Lung (tissue), 12 donors: ENCODE data around the gene SLC35F1. TPM values are rescaled to one million over a fixed set of nuclear protein-coding genes. Genes with fewer than 3 reads are reported as not detected.

Source experiments
- ATAC-seq: fragments of 200-7000 bp; cut with Tn5 transposase; one replicate; pipeline ENCODE4 v1.9.1; 2020; ENCODE audit warnings: moderate number of reproducible peaks; ENCODE audit not compliant: insufficient read depth, low FRiP score
- DNase-seq, 3 donors: peaks; one replicate each; pipeline ENCODE4 v3.0.0-alpha.2; 2013 to 2017
- H3K27ac ChIP-seq, 2 donors: one replicate each; pipeline ENCODE4 v1.5.1; 2013; ENCODE audit warnings: mild to moderate bottlenecking in 2 of 2, moderate library complexity in 2 of 2, control low read depth in 1 of 2, inconsistent platforms in 1 of 2, low read depth in 1 of 2, low read length in 1 of 2
- H3K27me3 ChIP-seq, 3 donors: one replicate each; pipeline ENCODE4 v1.5.1; 2013; ENCODE audit warnings: low read length in 2 of 3; ENCODE audit not compliant: control insufficient read depth in 3 of 3, insufficient read depth in 3 of 3
- H3K36me3 ChIP-seq, 4 donors: one replicate each; pipeline ENCODE4 v1.5.1; 2013; ENCODE audit warnings: low read length in 4 of 4, mild to moderate bottlenecking in 1 of 4, moderate library complexity in 1 of 4; ENCODE audit not compliant: control insufficient read depth in 4 of 4, insufficient read depth in 4 of 4
- H3K4me1 ChIP-seq, 5 donors: one replicate each; pipeline ENCODE4 v1.5.1; 2013; ENCODE audit warnings: low read length in 5 of 5, mild to moderate bottlenecking in 2 of 5, moderate library complexity in 1 of 5; ENCODE audit not compliant: control insufficient read depth in 5 of 5, insufficient read depth in 5 of 5
- H3K4me3 ChIP-seq: one replicate; pipeline ENCODE4 v1.5.1; 2013; ENCODE audit warnings: mild to moderate bottlenecking, control low read depth, moderate library complexity
- H3K9ac ChIP-seq, 2 donors: one replicate each; pipeline ENCODE4 v1.5.1; 2013; ENCODE audit warnings: low read length in 2 of 2, control low read depth in 1 of 2; ENCODE audit not compliant: insufficient read depth in 1 of 2
- H3K9me3 ChIP-seq, 4 donors: one replicate each; pipeline ENCODE4 v1.5.1; 2013; ENCODE audit warnings: low read length in 3 of 4, mild to moderate bottlenecking in 1 of 4, moderate library complexity in 1 of 4; ENCODE audit not compliant: control insufficient read depth in 4 of 4, insufficient read depth in 3 of 4
- WGBS, 2 donors: extraction: QIAGEN DNeasy Blood & Tissue Kit; methylation state at CpG; one replicate each; pipeline ENCODE4 v1.1.7; 2013; 5-methylcytosine and 5-hydroxymethylcytosine counted together
- polyA plus RNA-seq, 2 donors: library from polyadenylated mRNA; stranded (reverse); fragments of 200-250 nt; gene quantifications; one replicate each; pipeline ENCODE4 v1.2.1, GENCODE V29; 2013
- total RNA-seq, 2 donors: library from RNA; depleted of rRNA in 1 of 2; stranded (reverse); fragments of >200 nt in 1 of 2; gene quantifications; one replicate each; pipeline ENCODE4 v1.2.1, GENCODE V29; 2014 to 2021
- TF ChIP-seq, protein P1 (sequence below): IDR thresholded peaks from 2 replicates; pipeline ENCODE4 v1.5.1; 2012; ENCODE audit warnings: mild to moderate bottlenecking; ENCODE audit errors: control extremely low read depth, extremely low read depth
- donor health status: control.
- donor health status: control.
- donor health status: Bipolar disorder and iron deficiency.
- donor health status: healthy.
- donor health status: DM: yes; HTN: yes; CAD: no.

The SLC35F1 gene
- total and polyA plus RNA-seq, 4 donors: 0.04 to 5.7 (median 0.07) TPM

DNA sequence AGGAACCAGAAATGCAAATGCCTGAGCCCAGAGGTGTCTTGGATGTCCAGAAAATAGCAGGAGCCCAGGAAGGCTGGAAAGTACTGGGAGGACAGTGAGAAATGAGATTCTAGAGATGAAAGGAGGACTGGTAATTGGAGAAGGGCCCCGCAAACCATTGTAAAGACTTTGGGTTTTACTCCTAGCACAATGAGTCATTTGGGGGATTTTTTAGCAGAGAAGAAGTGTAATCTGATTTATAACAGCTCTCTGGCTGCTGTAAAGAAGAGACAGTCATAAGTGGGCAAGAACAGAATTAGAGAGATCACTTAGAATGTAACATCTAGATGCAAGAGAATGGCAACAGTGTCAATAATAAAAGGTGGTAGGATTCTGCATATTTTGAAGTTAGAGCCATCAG is 40.2 kb downstream of the SLC35F1 start:
- Histone ChIP-seq H3K4me1 (peaks cover 0 to 6% (median 0%) of the 10 kb centered on the region in 5 donors), H3K4me3 (no peak overlapping the region), H3K36me3 (no peaks in the 10 kb centered on the region), H3K27ac (no peak overlapping the region), H3K9me3 (no peaks in the 10 kb centered on the region), H3K9ac (no peak overlapping the region), H3K27me3 (peaks cover 0 to 4% (median 0%) of the 10 kb centered on the region in 3 donors)
- WGBS, 2 donors: 81 to 88% methylated on average over 1 of the region's 1 CpG
- TF ChIP-seq, protein P1, sequence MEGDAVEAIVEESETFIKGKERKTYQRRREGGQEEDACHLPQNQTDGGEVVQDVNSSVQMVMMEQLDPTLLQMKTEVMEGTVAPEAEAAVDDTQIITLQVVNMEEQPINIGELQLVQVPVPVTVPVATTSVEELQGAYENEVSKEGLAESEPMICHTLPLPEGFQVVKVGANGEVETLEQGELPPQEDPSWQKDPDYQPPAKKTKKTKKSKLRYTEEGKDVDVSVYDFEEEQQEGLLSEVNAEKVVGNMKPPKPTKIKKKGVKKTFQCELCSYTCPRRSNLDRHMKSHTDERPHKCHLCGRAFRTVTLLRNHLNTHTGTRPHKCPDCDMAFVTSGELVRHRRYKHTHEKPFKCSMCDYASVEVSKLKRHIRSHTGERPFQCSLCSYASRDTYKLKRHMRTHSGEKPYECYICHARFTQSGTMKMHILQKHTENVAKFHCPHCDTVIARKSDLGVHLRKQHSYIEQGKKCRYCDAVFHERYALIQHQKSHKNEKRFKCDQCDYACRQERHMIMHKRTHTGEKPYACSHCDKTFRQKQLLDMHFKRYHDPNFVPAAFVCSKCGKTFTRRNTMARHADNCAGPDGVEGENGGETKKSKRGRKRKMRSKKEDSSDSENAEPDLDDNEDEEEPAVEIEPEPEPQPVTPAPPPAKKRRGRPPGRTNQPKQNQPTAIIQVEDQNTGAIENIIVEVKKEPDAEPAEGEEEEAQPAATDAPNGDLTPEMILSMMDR: no peak
- ATAC-seq (no peak), DNase-seq (no peak)

DNA sequence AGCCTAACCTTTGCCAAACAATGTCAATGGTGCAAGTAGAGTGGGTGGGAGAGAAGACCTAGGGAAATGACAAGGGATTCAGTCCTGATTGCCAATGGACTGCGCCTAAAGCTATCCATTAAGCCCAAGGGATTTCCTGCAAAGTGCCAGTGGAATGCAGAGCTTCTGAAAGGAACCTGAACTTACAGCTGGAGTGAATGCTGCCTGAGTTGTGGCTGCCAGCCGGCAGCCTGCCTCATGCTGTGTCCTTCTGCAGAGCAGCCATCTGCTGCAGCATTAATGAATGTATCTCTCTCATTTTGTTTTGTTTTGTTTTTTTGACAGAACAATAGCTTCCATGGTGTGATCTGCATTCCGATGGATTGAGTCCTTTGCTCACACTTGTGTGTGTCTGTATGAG is 44.7 kb downstream of the SLC35F1 start:
- H3K4me3 ChIP-seq: no peak overlapping the region
- H3K4me1 ChIP-seq: no peaks in the 10 kb centered on the region
- ATAC-seq: no peak
- peaks cover 0 to 4% (median 0%) of the 10 kb centered on the region in 3 donors for H3K27me3 ChIP-seq
- DNase-seq: peak in 1 of 3 donors; percentile 17
- no peaks in the 10 kb centered on the region for H3K9me3 ChIP-seq
- H3K36me3 ChIP-seq: no peaks in the 10 kb centered on the region
- 31 to 33% methylated on average over 3 of the region's 3 CpGs for WGBS, 2 donors
- TF ChIP-seq, protein P1: no peak
- H3K27ac ChIP-seq: no peak overlapping the region
- H3K9ac ChIP-seq: no peak overlapping the region

DNA sequence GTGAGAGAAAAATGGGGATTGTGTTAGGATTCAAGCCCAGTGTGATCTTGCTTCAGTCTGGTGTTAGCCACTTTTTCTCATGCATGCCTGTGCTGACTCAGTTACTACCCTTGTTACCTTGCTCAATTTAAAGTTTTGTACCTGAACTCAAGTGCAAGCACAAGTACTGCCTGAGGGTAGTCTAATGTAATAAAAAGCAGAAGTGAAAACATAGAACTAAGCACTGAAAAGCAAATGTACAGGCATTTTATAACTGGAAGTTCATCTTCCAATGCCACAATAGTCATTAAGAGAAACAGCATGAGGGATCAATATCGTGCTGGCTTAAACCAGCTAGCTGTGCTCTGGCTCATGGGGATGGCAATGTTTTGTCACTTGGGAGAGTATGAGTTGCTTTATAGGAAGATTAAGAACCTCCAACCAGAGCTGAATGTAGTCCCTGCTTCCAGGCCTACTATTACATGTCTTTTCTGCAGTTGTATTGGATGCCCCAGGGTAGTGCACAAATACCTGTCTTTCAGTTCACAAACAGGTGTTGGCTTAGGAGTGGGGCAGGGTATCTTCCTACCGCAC is 48.7 kb downstream of the SLC35F1 start:
- no peak for DNase-seq
- Histone ChIP-seq H3K27me3 (no peaks in the 10 kb centered on the region), H3K9ac (no peak overlapping the region), H3K9me3 (no peaks in the 10 kb centered on the region), H3K36me3 (no peaks in the 10 kb centered on the region), H3K4me1 (no peaks in the 10 kb centered on the region), H3K4me3 (no peak overlapping the region), H3K27ac (no peak overlapping the region)
- 90 to 98% methylated on average over 2 of the region's 2 CpGs for WGBS, 2 donors
- TF ChIP-seq, protein P1: no peak
- no peak for ATAC-seq

DNA sequence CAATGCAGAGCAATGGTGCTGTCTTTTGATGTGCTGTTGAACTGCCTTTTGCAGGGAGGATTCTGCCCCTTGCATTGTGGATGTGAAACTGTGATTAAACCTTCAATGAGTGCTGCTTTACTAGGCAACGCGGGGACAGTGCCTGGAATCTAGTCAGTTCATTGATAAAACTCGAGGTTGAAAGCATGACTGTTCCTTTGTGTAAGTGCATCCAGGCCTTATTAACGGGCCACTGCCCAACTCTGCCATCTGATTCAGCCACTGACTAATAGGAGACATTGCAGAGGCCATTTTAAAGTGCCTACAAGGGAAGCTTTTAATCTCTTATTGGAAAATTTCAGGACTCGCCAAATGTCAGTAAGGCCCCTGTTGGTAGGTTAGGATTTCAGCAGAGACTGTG is 49.3 kb downstream of the SLC35F1 start:
- ATAC-seq (no peak), DNase-seq (no peak)
- 83 to 89% methylated on average over 5 of the region's 5 CpGs for WGBS, 2 donors
- H3K4me1 ChIP-seq: no peaks in the 10 kb centered on the region
- no peak overlapping the region for H3K4me3 ChIP-seq
- no peaks in the 10 kb centered on the region for H3K36me3 ChIP-seq
- H3K27me3 ChIP-seq: no peaks in the 10 kb centered on the region
- H3K27ac ChIP-seq: no peak overlapping the region
- H3K9ac ChIP-seq: no peak overlapping the region
- TF ChIP-seq, protein P1: no peak
- H3K9me3 ChIP-seq: no peaks in the 10 kb centered on the region
